ENCODE measurements around the gene STUB1. TPM values are rescaled to one million over a fixed set of nuclear protein-coding genes. Genes with fewer than 3 reads are reported as not detected.

STUB1 gene
- total and polyA plus RNA-seq, 10 of the 15 experiments (the other 5 are each of a cell fraction or from before 2014, with no cell fraction given): 4.2 to 136 (median 67.1) TPM

DNA sequence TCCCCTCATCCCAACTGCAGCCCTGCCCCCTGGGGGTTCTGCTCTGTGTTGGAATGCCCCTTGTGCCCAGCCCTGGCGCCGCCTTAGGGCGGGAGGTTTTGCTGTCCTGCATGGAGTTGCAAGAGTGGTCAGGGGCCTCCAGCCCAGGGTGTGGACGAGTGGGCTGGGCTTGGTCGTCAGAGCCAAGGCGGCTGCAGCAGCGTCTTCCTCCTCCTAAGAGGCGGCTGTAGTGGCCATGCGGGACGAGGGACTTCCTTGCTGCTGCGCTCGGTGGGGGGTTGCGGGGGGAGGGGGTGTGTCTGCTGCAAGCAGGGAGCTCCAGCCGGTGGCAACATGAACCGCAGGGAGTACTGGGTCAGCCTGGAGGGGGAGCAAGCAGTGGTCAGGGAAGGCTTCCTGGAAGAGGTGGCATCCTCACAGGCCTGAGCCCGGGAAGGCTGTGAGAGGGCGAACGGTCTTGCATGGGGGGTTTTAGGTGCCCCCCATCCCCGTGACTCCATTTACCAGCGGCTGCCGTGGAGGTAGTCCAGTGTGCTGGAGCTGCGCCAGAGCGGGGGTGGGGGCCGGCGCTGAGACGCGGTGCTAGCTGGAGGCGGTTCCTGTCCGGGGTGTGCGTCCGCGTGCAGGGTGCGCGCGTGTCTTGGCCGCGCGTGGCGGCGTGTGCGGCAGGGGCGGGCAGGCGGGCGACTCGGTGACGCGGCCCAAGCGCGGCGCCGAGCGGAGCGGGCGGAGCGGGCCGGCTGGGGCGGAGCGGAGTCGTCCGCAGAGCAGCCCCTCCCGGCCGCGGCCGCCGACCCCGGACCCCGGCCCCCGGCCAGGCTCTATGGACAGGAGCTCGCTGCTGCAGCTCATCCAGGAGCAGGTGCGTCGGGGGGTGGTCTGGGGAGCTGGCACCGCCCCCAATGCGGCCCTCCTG is 5.0 kb upstream of the STUB1 start, which contains the start of gene RHBDL1 (continued):
- TF ChIP-seq FOXM1 (IDR thresholded peaks at IDR 0.05; ENCODE audit: low read depth, low read length) (no peak), BHLHE40 (IDR thresholded peaks at IDR 0.05; ENCODE audit: borderline replicate concordance in 1 of 2, low read depth in 2 of 2, low read length in 1 of 2) (peak in 1 of 2 experiments; percentile 41; a peak in 2 of 4 replicates), STAT3 (IDR thresholded peaks at IDR 0.05; ENCODE audit: low read depth, low read length) (no peak), POLR2AphosphoS5 (IDR thresholded peaks at IDR 0.05; ENCODE audit: low read length) (peak; percentile 17; the same call in 1 of the 2 replicates), JUND (IDR thresholded peaks at IDR 0.05; ENCODE audit: low read depth, low read length) (no peak), POLR2AphosphoS2 (IDR thresholded peaks at IDR 0.05; ENCODE audit: low read depth, low read length) (peak; percentile 71; the same call in 1 of the 2 replicates), GABPA (IDR thresholded peaks at IDR 0.05; ENCODE audit: low read depth) (no peak), POLR2A (IDR thresholded peaks at IDR 0.05; ENCODE audit: low read depth, low read length) (peak; percentile 66), DPF2 (IDR thresholded peaks at IDR 0.05) (no peak), EGR1 (IDR thresholded peaks at IDR 0.05; ENCODE audit: borderline replicate concordance in 1 of 2, low read depth in 2 of 2, low read length in 2 of 2) (0 out of 3 replicates have a peak, but pooled peaks of 1 of the 2 experiments have one; percentile 7), ZSCAN29 (IDR thresholded peaks at IDR 0.05) (no peak), MXI1 (IDR thresholded peaks at IDR 0.05; ENCODE audit: low read depth, low read length) (no peak), FOS (IDR thresholded peaks at IDR 0.05; ENCODE audit: borderline replicate concordance, extremely low read depth, insufficient read length) (no peak), SIN3A (IDR thresholded peaks at IDR 0.05; ENCODE audit: low read depth, low read length) (no peak), ATF7 (IDR thresholded peaks at IDR 0.05; ENCODE audit: low read depth) (no peak), GATAD2B (conservative IDR thresholded peaks at IDR 0.05; ENCODE audit: low read depth) (peak; percentile 56), MTA2 (IDR thresholded peaks at IDR 0.05; ENCODE audit: low read depth) (no peak), NR2C2 (IDR thresholded peaks at IDR 0.05; ENCODE audit: borderline replicate concordance, control insufficient read depth, insufficient read length, low read depth) (no peak)
- TF ChIP-seq, protein P1, sequence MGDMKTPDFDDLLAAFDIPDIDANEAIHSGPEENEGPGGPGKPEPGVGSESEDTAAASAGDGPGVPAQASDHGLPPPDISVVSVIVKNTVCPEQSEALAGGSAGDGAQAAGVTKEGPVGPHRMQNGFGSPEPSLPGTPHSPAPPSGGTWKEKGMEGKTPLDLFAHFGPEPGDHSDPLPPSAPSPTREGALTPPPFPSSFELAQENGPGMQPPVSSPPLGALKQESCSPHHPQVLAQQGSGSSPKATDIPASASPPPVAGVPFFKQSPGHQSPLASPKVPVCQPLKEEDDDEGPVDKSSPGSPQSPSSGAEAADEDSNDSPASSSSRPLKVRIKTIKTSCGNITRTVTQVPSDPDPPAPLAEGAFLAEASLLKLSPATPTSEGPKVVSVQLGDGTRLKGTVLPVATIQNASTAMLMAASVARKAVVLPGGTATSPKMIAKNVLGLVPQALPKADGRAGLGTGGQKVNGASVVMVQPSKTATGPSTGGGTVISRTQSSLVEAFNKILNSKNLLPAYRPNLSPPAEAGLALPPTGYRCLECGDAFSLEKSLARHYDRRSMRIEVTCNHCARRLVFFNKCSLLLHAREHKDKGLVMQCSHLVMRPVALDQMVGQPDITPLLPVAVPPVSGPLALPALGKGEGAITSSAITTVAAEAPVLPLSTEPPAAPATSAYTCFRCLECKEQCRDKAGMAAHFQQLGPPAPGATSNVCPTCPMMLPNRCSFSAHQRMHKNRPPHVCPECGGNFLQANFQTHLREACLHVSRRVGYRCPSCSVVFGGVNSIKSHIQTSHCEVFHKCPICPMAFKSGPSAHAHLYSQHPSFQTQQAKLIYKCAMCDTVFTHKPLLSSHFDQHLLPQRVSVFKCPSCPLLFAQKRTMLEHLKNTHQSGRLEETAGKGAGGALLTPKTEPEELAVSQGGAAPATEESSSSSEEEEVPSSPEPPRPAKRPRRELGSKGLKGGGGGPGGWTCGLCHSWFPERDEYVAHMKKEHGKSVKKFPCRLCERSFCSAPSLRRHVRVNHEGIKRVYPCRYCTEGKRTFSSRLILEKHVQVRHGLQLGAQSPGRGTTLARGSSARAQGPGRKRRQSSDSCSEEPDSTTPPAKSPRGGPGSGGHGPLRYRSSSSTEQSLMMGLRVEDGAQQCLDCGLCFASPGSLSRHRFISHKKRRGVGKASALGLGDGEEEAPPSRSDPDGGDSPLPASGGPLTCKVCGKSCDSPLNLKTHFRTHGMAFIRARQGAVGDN (IDR thresholded peaks at IDR 0.05): no peak
- TF ChIP-seq, protein P2, sequence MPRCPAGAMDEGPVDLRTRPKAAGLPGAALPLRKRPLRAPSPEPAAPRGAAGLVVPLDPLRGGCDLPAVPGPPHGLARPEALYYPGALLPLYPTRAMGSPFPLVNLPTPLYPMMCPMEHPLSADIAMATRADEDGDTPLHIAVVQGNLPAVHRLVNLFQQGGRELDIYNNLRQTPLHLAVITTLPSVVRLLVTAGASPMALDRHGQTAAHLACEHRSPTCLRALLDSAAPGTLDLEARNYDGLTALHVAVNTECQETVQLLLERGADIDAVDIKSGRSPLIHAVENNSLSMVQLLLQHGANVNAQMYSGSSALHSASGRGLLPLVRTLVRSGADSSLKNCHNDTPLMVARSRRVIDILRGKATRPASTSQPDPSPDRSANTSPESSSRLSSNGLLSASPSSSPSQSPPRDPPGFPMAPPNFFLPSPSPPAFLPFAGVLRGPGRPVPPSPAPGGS (IDR thresholded peaks at IDR 0.05; ENCODE audit: borderline replicate concordance, insufficient read depth, low read depth, low read length, poor library complexity, severe bottlenecking): peak; percentile 23
- TF ChIP-seq, protein P3, sequence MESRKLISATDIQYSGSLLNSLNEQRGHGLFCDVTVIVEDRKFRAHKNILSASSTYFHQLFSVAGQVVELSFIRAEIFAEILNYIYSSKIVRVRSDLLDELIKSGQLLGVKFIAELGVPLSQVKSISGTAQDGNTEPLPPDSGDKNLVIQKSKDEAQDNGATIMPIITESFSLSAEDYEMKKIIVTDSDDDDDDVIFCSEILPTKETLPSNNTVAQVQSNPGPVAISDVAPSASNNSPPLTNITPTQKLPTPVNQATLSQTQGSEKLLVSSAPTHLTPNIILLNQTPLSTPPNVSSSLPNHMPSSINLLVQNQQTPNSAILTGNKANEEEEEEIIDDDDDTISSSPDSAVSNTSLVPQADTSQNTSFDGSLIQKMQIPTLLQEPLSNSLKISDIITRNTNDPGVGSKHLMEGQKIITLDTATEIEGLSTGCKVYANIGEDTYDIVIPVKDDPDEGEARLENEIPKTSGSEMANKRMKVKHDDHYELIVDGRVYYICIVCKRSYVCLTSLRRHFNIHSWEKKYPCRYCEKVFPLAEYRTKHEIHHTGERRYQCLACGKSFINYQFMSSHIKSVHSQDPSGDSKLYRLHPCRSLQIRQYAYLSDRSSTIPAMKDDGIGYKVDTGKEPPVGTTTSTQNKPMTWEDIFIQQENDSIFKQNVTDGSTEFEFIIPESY (IDR thresholded peaks at IDR 0.05): no peak
